GM12874 (cell line): ENCODE measurements around the gene MON2.

ENCODE experiments used
- TF ChIP-seq, protein P1 (sequence below): IDR thresholded peaks from 2 replicates; pipeline ENCODE4 v1.5.1; 2011; ENCODE audit warnings: low read depth, mild to moderate bottlenecking, control low read depth, low read length, moderate library complexity; ENCODE audit not compliant: insufficient read depth

MON2 gene

DNA sequence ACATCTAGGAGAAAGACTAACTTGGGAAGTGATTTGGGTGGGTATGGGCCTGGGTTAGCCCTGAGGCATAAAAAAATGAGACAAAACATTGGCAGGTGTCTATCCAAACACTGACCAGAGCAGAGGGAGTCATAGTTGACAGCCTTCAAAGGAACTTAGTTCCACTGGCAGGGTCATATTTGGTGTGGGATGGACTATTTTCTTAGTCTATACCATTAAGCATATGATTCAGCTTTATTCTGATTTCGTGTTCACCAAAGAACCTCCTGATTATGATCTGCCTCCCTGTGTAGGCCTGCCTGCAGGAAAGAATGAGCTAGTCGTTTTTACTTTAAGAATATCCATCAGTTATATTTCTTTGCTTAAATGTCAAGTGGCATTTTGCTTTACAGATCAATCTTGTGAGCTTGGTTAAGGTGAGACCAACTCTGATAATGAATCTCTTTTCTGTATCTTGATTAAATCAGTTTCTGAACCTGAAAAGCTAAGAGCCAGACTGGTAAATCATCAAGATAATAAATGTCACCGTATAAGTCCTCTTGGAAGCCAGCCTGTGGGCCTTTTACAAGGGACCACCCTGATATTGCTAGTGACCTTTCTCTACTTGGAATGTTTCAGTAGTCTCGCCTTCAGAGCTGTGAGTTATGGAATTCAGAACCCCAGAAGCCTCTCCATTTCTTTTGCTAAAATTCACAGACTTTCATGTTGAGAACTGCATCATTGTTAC is 182.9 kb downstream of the MON2 start:
- TF ChIP-seq, protein P1, sequence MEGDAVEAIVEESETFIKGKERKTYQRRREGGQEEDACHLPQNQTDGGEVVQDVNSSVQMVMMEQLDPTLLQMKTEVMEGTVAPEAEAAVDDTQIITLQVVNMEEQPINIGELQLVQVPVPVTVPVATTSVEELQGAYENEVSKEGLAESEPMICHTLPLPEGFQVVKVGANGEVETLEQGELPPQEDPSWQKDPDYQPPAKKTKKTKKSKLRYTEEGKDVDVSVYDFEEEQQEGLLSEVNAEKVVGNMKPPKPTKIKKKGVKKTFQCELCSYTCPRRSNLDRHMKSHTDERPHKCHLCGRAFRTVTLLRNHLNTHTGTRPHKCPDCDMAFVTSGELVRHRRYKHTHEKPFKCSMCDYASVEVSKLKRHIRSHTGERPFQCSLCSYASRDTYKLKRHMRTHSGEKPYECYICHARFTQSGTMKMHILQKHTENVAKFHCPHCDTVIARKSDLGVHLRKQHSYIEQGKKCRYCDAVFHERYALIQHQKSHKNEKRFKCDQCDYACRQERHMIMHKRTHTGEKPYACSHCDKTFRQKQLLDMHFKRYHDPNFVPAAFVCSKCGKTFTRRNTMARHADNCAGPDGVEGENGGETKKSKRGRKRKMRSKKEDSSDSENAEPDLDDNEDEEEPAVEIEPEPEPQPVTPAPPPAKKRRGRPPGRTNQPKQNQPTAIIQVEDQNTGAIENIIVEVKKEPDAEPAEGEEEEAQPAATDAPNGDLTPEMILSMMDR = no peak
